Mesodermal cell (in vitro differentiated cells): ENCODE measurements around the gene FIBP.
A peak's percentile ranks its signal among the peaks of the same experiment; 100 is the strongest.

Source experiments
- H3K27ac ChIP-seq: 2 replicates; pipeline ENCODE4 v1.7.0; 2013; ENCODE audit warnings: mild to moderate bottlenecking, low read depth, low read length, moderate library complexity; ENCODE audit not compliant: severe bottlenecking
- H3K36me3 ChIP-seq: 2 replicates; pipeline ENCODE4 v1.7.1; 2013; ENCODE audit warnings: mild to moderate bottlenecking, low read length, moderate library complexity; ENCODE audit not compliant: control insufficient read depth, insufficient read depth
- H3K4me1 ChIP-seq: one replicate; pipeline ENCODE4 v1.7.1; 2013; ENCODE audit warnings: mild to moderate bottlenecking, low read length; ENCODE audit not compliant: insufficient read depth, control insufficient read depth, poor library complexity, severe bottlenecking
- H3K4me3 ChIP-seq: 2 replicates; pipeline ENCODE4 v1.7.0; 2013; ENCODE audit warnings: low read length, control low read depth, mild to moderate bottlenecking; ENCODE audit not compliant: insufficient read depth, poor library complexity, severe bottlenecking; ENCODE audit errors: extremely low read depth
- H3K9me3 ChIP-seq: 2 replicates; pipeline ENCODE4 v1.7.1; 2013; ENCODE audit warnings: mild to moderate bottlenecking, low read length, moderate library complexity; ENCODE audit not compliant: control insufficient read depth
- WGBS, 2 experiments: methylation state at CpG; one replicate each; pipeline ENCODE4 v1.1.5; 2013; ENCODE audit warnings: missing lambda C conversion rate in 2 of 2; ENCODE audit not compliant: insufficient coverage in 2 of 2; 5-methylcytosine and 5-hydroxymethylcytosine counted together

FIBP gene

DNA sequence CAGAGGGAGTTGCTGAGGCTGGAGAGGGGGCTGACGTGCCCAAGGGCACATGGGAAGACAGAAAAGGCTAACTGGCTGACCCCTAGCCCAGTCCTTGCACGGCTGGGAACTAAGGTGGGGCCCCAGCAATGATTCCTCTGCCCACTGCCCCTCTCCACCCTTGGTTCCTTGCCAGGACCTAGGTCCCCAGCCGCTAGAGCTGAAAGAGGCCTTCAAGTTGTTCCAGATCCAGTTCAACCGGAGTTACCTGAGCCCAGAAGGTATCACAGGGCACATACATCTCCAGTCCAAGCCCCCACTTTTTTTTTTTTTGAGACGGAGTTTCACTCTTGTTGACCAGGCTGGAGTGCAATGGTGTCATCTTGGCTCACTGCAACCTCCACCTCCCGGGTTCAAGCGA lies 8.2 kb downstream of the FIBP start:
- 88 to 93% methylated on average over 4 to 7 of the region's 7 CpGs for WGBS, 2 experiments
- Histone ChIP-seq H3K27ac (no peak overlapping the region), H3K4me1 (no peaks in the 10 kb centered on the region), H3K9me3 (no peaks in the 10 kb centered on the region), H3K36me3 (peaks cover 35% of the 10 kb centered on the region), H3K4me3 (no peak overlapping the region)

DNA sequence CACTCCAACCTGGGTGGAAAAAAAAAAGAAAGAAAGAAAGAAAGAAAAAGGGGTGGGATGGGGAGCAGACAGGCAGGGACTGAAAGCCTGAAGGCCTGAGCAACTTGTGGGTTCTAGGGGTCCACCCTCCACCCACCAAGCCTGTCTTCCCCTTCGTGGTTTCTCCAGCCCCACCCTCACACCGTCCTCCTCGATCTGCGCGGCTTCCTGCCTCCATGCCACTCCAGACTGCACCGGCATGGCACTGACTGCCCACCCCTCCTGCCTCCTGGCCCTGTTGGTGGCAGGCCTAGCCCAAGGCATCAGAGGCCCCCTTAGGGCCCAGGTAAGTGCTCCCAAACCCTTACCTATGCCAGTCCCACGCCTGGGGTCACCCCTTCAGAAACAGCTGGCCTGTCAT lies 8.7 kb downstream of the FIBP start, which contains the start of gene CTSW:
CTSW (plus strand) TSS at position 221 of the 400 bp plus-strand sequence; CDS start at position 239, 18 bp downstream.
- no peak within 1 kb of the TSS for H3K27ac ChIP-seq
- no peak within 1 kb of the TSS for H3K4me3 ChIP-seq
- WGBS, 2 experiments: 80 to 85% methylated on average over 7 of the region's 7 CpGs
- H3K4me1 ChIP-seq: no peaks in the 10 kb centered on the region
- H3K9me3 ChIP-seq: no peaks in the 10 kb centered on the region
- H3K36me3 ChIP-seq: peaks cover 31% of the 10 kb centered on the region

DNA sequence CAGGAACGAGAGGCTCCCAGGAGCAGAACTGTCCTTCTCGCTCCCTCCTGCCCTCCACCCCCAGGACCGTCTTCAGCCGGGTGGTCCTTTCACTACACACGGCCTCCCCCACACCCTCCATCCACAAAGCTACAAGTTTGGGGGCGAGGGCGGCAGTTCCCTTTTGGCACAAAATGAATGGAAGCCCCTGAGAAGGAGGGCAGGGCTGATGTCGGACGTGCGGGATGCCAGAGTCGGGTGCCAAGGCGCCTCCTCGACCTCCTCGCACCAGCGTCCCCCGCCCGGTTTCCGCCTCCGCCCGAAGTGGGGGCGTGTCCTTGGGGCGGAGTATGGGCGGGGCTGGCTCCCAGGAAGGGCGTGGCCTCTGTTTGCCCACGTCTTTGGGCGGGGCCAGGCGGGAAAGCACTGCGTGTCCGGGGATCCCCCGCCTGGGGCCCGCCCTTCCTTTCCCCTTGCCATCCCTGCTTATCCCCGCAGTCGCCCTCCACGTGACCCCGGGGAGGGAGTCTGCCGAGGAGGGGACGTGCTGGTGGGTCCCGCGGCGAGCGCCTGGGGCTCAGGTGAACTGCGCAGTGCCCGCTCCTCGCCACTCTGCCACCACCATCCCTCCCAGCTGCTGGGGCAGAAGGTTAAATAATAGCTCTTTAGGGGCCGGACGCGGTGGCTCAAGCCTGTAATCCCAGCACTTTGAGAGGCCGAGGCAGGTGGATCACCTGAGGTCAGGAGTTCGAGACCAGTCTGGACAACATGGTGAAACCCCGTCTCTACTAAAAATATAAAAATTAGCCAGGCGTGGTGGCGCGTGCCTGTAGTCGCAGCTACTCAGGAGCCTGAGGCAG lies 14.7 kb downstream of the FIBP start:
- Histone ChIP-seq H3K4me3 (peak overlapping the region; percentile 58), H3K4me1 (peaks cover 18% of the 10 kb centered on the region), H3K27ac (peak overlapping the region; percentile 45), H3K36me3 (peaks cover 30% of the 10 kb centered on the region), H3K9me3 (no peaks in the 10 kb centered on the region)
- 4 to 13% methylated on average over 32 to 38 of the region's 54 CpGs for WGBS, 2 experiments

DNA sequence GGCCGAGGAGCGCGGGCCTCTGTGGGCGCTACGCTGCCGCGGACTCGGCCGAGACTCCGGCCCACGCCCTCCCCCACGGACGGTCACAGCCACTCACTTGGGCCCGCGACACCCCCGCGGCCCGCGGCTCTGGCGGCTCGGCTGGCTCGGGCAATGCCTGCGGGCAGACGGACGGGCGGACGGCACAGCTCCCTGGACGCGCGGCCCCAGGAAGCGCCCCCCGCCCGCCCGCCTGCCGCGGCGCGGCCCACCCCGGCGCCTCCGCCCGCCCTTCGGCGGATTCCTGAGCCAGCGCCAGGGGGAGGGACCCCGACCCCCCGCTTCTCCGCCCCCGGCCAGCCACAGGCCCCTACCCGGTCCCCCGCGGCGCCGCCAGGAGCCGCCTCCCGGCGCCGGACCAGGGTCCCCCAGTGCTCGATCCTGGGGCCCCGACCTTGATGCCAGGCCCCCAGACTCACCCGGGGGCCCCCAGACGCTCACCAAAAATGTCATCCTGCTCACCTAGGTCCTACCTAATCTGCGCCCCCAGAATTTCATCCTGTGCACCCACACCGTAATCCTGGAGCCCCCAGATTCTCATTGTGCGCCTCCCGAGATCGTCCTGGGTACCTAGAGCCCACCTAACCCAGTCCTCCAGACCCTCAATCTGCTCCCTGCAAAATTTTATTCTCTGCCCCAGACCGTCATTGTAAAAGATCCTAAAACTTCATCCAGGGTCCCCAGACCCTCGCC lies 15.5 kb downstream of the FIBP start, which contains the start of gene EFEMP2:
EFEMP2 (minus strand) TSS at position 215 of the 732 bp plus-strand sequence. CDS start 446 bp downstream, outside the sequence.
- 1 to 3% methylated on average over 31 to 34 of the region's 69 CpGs for WGBS, 2 experiments
- H3K27ac ChIP-seq: peak within 1 kb of the TSS; percentile 45
- peaks cover 18% of the 10 kb centered on the region for H3K4me1 ChIP-seq
- H3K36me3 ChIP-seq: peaks cover 38% of the 10 kb centered on the region
- H3K4me3 ChIP-seq: peak within 1 kb of the TSS; percentile 58
- no peaks in the 10 kb centered on the region for H3K9me3 ChIP-seq

DNA sequence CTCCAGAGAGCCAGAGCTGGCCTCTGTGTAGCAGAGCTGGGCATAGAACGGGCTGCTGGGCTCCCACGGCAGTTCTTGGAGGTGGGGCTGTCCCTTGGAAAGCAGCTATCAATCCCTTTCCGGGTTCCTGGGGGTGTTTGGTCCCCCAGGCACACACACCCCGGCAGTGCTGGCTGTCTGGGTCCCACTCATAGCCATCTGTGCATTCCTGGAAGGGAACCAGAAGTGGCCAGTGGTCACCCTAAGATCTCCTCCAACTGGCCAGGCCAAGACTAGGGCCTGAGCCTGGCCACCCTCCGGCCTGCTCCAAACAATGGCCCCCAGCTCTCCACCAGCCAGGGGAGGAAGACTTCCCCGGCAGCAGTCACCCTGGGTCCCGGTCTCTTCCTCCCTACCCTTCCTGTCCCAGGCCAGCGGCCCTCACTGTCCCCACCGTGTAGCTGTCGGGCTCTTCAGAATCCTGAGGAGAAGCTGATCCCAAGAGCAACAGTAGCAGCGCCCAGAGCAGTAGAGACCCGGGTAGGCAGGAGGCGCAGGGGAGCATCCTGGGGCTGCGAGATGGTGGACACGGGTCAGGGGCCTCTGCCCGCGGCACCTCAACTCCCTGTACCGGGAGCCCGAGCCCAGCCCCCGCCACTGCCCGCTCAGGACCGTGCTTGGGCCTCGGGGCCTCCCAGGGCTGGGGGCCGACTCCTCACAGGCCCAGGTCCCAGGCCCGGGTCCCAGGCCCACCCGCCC lies 16.3 kb downstream of the FIBP start:
- Histone ChIP-seq H3K27ac (peak overlapping the region; percentile 10), H3K36me3 (peaks cover 45% of the 10 kb centered on the region), H3K9me3 (no peaks in the 10 kb centered on the region), H3K4me3 (peak overlapping the region; percentile 58), H3K4me1 (peaks cover 18% of the 10 kb centered on the region)
- WGBS, 2 experiments: 36 to 43% methylated on average over 13 to 15 of the region's 26 CpGs

DNA sequence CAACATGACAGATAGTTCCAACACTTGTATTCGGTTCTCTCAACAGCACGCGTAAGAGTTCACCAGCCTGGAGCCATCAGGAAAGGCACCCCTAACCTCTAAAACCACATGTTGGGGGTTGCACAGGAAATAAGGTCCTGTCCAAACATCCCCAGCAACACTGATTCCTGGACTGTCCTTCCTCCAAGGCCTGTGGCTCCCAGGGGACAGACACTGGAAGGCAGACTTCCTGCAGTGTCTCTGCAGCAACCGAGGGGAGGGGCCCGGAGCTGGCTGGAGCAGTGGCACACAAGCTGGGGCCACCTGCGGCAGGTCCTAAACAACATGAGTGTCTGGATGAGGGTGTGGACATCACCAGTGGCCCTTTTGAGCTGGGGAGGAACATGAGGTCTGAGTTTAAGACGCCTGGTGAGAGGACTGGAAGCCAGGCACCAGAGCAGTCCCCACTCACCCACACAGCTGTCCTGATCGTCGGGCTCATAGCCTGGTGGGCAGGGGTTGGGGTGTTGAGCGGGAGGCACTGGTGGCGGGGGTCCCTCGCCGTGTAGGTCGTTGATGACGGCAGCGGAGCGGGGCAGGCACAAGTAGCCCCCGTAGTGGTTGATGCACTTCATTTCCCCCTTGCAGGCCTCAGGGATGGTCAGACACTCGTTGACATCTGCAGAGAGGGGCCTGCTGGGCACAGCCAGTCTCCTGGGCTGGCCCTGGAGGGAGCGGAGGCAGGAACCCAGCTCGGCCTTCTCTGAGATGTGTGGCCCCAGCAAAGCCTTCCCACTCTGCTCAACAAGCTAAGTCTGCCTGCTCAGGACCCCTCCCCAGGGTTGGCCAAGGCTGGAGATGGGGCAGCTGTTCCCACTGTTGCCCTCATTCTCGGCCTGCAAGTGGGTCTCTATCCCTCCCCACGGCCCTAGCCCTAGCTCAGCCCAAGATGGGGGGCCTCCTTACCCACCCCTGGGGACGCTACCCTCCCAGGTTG lies 17.3 kb downstream of the FIBP start:
- 88% methylated on average over 17 to 19 of the region's 24 CpGs for WGBS, 2 experiments
- Histone ChIP-seq H3K4me3 (peak overlapping the region; percentile 58), H3K4me1 (peaks cover 18% of the 10 kb centered on the region), H3K9me3 (no peaks in the 10 kb centered on the region), H3K27ac (peak overlapping the region; percentile 10), H3K36me3 (peaks cover 55% of the 10 kb centered on the region)

DNA sequence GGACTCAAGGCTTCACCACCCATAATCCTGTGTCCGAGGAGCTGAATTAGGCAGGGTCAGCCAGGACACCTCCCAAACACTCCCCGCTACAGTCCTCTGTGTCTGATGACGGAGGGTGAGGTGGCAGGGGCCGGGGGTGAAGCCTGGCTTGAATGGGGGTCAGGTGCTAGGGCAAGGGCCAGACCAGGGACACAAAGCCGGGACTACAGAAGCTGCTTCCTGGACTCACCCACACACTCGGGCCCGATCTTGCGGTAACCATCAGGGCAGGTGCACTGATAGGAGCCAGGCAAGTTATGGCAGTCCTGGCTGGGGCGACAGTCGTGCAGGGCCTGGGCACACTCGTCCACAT lies 18.0 kb downstream of the FIBP start:
- 89 to 96% methylated on average over 10 to 11 of the region's 11 CpGs for WGBS, 2 experiments

DNA sequence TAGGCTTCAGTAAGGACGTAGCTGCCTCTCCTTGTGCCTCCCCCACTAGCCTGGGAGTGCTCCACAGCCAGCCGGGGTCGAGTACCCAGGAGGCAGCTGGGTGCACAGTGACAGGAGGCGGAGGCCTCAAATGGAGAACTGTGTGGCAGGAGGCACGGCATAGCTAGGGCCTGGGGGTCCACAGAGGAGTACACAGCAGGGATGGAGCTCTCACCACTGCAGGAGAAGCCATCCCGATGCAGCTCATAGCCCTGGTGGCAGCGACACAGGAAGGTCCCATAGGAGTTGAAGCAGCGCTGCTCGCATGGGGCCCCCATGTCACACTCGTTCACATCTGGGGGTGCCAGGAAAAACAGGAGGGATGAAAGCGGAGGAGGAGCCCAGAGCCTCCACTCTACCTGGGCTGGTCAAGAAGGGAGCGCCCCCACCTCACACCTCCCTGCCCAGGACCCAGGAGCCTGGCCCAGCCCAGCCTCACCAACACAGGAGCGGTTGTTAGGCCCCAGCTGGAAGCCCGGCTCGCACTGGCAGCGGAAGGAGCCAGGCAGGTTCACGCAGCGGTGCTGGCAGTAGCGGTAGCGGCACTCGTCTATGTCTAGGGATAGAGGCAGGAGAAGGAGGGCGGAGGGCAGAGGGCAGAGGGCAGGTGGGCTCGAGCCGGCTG lies 18.5 kb downstream of the FIBP start:
- Histone ChIP-seq H3K4me1 (peaks cover 18% of the 10 kb centered on the region), H3K36me3 (peaks cover 67% of the 10 kb centered on the region), H3K9me3 (no peaks in the 10 kb centered on the region), H3K4me3 (no peak overlapping the region), H3K27ac (no peak overlapping the region)
- WGBS, 2 experiments: 97 to 99% methylated on average over 16 to 21 of the region's 24 CpGs

More for the DNA sequence above, 18.0 kb downstream of the FIBP start:
- Histone ChIP-seq H3K27ac (no peak overlapping the region), H3K4me3 (no peak overlapping the region), H3K4me1 (peaks cover 18% of the 10 kb centered on the region), H3K36me3 (peaks cover 62% of the 10 kb centered on the region), H3K9me3 (no peaks in the 10 kb centered on the region)

DNA sequence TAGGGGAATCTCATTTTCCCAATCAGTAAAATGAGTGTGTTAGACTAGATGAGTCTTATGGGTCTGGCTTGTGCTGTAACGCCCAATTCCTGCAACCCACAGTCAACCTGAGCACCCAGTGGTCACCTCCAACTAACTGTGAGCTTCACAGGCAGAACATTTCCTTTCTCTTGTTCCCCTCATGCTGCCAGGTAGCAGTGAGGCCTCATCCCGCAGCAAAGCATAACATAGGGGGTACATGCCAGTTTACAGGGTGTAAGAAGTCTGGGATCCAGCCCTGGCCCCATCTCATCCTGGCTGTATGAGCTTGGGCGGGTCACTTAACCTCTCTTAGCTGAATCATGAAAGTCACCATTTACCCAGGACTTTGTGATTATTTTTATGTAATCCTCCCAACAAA lies 19.4 kb downstream of the FIBP start:
- no peaks in the 10 kb centered on the region for H3K9me3 ChIP-seq
- H3K36me3 ChIP-seq: peaks cover 76% of the 10 kb centered on the region
- no peak overlapping the region for H3K27ac ChIP-seq
- H3K4me3 ChIP-seq: no peak overlapping the region
- WGBS, 2 experiments: 100% methylated on average over 2 of the region's 3 CpGs
- peaks cover 18% of the 10 kb centered on the region for H3K4me1 ChIP-seq
